Stimulated activated CD8-positive, alpha-beta memory T cell treated with anti-CD3 and anti-CD28 coated beads, Interleukin-4, amount 100 ng/mL, for 4 hours (primary cell): Measurements from ENCODE around the gene CAPZB.

Experiments used
- DNase-seq, 2 donors: peaks; one replicate each; pipeline ENCODE4 v3.0.0-alpha.2; 2020; ENCODE audit warnings: low read depth in 2 of 2, low spot score in 1 of 2

CAPZB gene

GRCh38 chr1:19469004-19469403 lies 16.3 kb downstream of the CAPZB start:
- no peak for DNase-seq

GRCh38 chr1:19468397-19468956 lies 16.9 kb downstream of the CAPZB start:
- peak; percentile 32 to 50 for DNase-seq

- DNase-seq, result no peak
These were observed 17.8 kb downstream of the CAPZB start for GRCh38 chr1:19467199-19468187.

GRCh38 chr1:19466112-19466561 lies 19.2 kb downstream of the CAPZB start:
- DNase-seq, result no peak

DNA sequence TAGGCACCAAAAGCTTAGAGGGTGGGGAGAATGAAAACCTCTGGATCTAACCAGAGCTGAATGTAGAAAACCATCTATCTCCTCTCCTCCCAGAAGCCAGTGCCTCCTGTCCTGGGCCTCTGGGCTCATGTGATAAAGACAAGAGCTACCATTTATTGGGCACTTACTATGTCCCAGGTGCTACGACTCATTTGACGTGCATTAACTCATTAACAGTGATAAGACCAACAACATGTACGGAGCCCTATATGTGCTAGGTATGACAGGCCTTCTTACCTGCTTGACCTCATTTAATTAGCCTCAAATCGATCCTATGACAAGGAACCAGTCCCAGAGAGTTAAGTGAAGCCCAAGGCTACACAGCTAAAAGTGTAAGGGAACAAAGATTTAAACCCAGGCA lies 19.7 kb downstream of the CAPZB start:
- DNase-seq, result no peak

DNA sequence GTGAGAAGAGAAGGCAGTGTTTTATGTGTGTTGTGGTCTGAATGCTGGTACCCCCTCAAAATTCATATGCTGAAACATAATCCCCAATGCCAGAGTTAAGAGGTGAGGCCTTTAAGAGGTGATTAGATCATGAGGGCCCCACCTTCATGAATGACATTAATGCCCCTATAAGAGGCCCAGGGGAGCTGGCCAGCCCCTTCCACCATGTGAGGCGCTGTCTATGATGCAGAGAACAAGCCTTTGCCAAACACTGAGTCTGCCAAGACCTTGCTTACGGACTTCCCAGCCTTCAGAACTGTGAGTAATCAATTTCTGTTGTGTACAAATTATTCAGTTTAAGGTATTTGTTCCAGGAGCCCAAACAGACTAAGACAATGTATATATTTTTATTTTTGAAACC lies 20.2 kb downstream of the CAPZB start:
- no peak for DNase-seq

DNA sequence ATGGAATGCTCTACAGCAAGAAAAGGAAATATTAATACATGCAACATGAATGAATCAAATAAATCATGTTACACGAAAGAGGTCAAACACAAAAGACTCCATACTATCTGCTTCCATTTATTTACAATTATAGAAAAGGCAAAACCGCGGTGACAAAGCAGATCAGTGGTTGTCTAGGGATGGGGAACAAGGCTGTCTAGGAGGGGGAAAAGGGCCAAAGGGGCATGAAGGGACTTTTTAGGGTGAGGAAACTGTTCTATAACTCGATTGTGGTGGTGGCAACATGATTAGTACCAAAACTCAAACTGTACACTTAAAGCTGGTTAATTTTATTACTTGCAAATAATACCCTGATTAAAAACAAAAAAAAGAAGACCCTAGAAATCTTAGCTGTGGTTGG lies 20.6 kb downstream of the CAPZB start:
- DNase-seq, result no peak

DNA sequence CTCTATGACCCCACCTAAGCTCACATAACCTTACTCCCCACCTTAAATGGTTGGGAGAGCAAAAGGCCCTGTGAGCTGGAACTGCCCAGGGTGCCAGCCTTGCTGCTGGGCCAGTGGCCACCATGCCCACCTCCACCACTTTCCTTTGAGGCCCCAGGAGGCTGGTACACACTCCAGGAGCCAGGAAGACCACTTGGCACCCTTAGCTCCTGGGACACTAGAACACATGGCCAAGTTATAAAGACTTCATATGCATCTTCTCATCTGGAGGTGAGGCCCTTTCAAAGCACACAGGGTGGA lies 21.9 kb downstream of the CAPZB start:
- no peak for DNase-seq

- no peak for DNase-seq
These were observed 22.4 kb downstream of the CAPZB start for GRCh38 chr1:19462781-19463503.

DNA sequence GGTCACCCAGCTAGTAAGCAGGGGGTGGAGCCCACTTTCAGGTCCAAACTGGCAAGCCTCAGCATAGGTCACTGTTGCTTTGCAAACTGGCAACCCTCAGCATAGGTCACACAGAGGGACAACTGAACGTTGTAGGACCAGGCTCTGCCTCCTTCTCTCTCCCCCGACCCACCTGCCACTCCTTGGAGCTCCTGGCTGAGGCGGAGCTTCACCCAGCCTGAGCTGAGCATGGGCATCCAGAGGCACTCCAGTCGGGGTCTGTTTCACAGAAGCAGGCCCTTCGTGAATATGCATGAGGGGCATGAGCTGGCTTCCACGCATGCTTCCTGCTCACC lies 24.2 kb downstream of the CAPZB start:
- no peak for DNase-seq

GRCh38 chr1:19460535-19461219 lies 24.7 kb downstream of the CAPZB start:
- DNase-seq, result no peak

- no peak for DNase-seq
These were observed 26.4 kb downstream of the CAPZB start for GRCh38 chr1:19458815-19459417.

DNA sequence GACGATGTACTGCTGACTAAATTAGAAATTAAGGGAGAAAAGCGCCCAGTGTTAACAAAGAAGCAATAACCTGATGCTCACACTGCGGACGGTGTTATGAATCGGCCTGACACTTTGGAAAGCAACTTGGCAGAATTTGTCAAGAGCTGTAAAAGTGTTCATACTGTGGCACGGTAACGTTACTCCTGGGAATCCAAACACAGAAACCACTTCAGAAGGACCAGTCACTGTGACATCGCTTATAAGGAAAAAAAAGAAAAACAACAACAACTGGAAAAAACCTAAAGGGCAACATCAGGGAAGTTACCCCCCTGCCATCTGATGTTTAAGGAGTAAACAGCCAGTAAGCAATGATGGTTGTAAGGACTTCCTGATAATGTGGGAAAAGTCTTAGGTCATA lies 27.7 kb downstream of the CAPZB start:
- no peak for DNase-seq

- no peak for DNase-seq
These were observed 28.3 kb downstream of the CAPZB start for GRCh38 chr1:19456968-19457441.

- DNase-seq, result no peak
These were observed 30.0 kb downstream of the CAPZB start for GRCh38 chr1:19455353-19455752.

- DNase-seq, result no peak
These were observed 30.8 kb downstream of the CAPZB start for GRCh38 chr1:19454265-19455146.

GRCh38 chr1:19453741-19454201 lies 31.6 kb downstream of the CAPZB start:
- no peak for DNase-seq

DNA sequence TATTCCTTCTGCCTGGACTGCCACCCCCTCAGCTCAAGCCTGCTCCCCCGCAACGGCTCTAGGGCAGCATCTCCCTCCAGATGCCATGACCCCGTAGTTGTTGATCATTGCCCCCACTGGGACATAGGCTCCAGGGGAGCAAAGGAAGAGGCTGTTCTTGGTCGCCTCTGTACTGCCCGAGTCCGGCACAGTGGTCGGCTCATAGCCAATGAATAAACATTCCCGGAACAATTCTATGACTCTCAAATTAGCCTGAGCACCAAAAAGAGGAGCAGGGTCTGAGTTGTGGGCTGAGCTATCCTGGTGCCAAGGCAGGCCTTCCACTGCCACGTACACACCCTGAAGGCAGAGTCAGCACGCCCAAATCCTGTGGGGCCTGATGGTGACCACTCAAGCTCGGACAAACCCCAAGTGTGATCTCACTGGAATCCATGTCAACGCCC lies 33.1 kb downstream of the CAPZB start:
- DNase-seq, result no peak

- no peak for DNase-seq
These were observed 34.4 kb downstream of the CAPZB start for GRCh38 chr1:19450811-19451515.
